Panc1 (cell line): ENCODE measurements around the gene G2E3. TPM values are rescaled to one million over a fixed set of nuclear protein-coding genes. Genes with fewer than 3 reads are reported as not detected.
A peak's percentile ranks its signal among the peaks of the same experiment; 100 is the strongest.

ENCODE experiments used
- ATAC-seq: fragments of 200-7000 bp; cut with Tn5 transposase; 2 replicates; pipeline ENCODE4 v1.9.1; 2020; ENCODE audit warnings: mild to moderate bottlenecking, moderate library complexity
- BruUV-seq: library from RNA; stranded (reverse); fragments of 400-500 nt; replicated peaks from 2 replicates; lab custom pipeline; 2021; lab: Mats Ljungman, UMichigan
- CTCF ChIA-PET: fragments of 300-600 bp; sonication (Branson Sonifier 250); formaldehyde crosslinking; loops from one replicate; lab custom pipeline; 2022; ENCODE audit warnings: antibody characterized with exemption; lab: Charles Lee
- POLR2A ChIA-PET: fragments of 300-600 bp; sonication (Branson Sonifier 250); formaldehyde crosslinking; loops from one replicate; lab custom pipeline; 2022; ENCODE audit warnings: antibody characterized with exemption; lab: Charles Lee
- DNase-seq: peaks from one replicate; pipeline ENCODE4 v3.0.0-alpha.2; 2010; ENCODE audit warnings: low read depth, low spot score
- H3K27ac ChIP-seq: 2 replicates; pipeline ENCODE4 v1.5.1; 2011; ENCODE audit warnings: mild to moderate bottlenecking, low read length, inconsistent platforms
- H3K27me3 ChIP-seq: fragments of 200-500 bp; sonication (Bioruptor generic); 2 replicates; pipeline ENCODE4 v1.6.0; 2014; ENCODE audit warnings: low read length, inconsistent platforms; ENCODE audit not compliant: control insufficient read depth, insufficient read depth
- H3K36me3 ChIP-seq: fragments of 200-500 bp; sonication (Bioruptor generic); 2 replicates; pipeline ENCODE4 v1.5.1; 2014; ENCODE audit warnings: inconsistent platforms, mild to moderate bottlenecking, low read length, moderate library complexity; ENCODE audit not compliant: control insufficient read depth, insufficient read depth
- H3K4me1 ChIP-seq: 2 replicates; pipeline ENCODE4 v1.5.1; 2011; ENCODE audit warnings: inconsistent platforms, mild to moderate bottlenecking, low read length, moderate library complexity; ENCODE audit not compliant: control insufficient read depth, insufficient read depth
- H3K4me3 ChIP-seq, 2 experiments: 2 replicates each; pipeline ENCODE4 v1.5.1; 2011 to 2012; ENCODE audit warnings: low read depth in 2 of 2, low read length in 2 of 2, mild to moderate bottlenecking in 2 of 2, inconsistent platforms in 1 of 2, moderate library complexity in 1 of 2
- H3K9me3 ChIP-seq: fragments of 200-500 bp; sonication (Bioruptor generic); 2 replicates; pipeline ENCODE4 v1.5.1; 2014; ENCODE audit warnings: low read depth, mild to moderate bottlenecking, inconsistent platforms, low read length, moderate library complexity; ENCODE audit not compliant: control insufficient read depth, insufficient read depth
- POLR2AphosphoS5 ChIP-seq: IDR thresholded peaks from 2 replicates; pipeline ENCODE4 v1.6.1; 2012; ENCODE audit warnings: mild to moderate bottlenecking, low read depth, low read length, moderate library complexity
- SIN3A ChIP-seq: IDR thresholded peaks from 2 replicates; pipeline ENCODE4 v1.6.1; 2012; ENCODE audit warnings: low read depth, mild to moderate bottlenecking, low read length, moderate library complexity, borderline replicate concordance; ENCODE audit not compliant: insufficient read depth
- TCF7L2 ChIP-seq: IDR thresholded peaks from 2 replicates; pipeline ENCODE4 v1.6.1; 2011; ENCODE audit warnings: mild to moderate bottlenecking, low read depth, low read length, inconsistent platforms
- in situ Hi-C: cut with HindIII; loops from 2 replicates; pipeline ENCODE4 v1.10.0; 2016; ENCODE audit warnings: low sequenced_read_pairs, low pct_unique_long_range_greater_than_20kb
- intact Hi-C: fragments of 100-400 bp; cut with micrococcal nuclease; formaldehyde crosslinking; loops from one replicate; pipeline ENCODE4 v1.10.0; 2022; ENCODE audit not compliant: unreplicated experiment
- total RNA-seq: library from RNA; stranded (reverse); gene quantifications from one replicate; pipeline ENCODE4 v1.2.1, GENCODE V29; 2021; ENCODE audit not compliant: unreplicated experiment
- TF ChIP-seq, protein P1 (sequence below), 2 experiments: IDR thresholded peaks; 2 replicates each; pipeline ENCODE4 v1.6.1; 2011 to 2012; ENCODE audit warnings: low read depth in 2 of 2, control low read depth in 1 of 2, low read length in 1 of 2, mild to moderate bottlenecking in 1 of 2, moderate library complexity in 1 of 2; ENCODE audit not compliant: insufficient read depth in 1 of 2
- TF ChIP-seq, protein P2 (sequence below): fragments of 450-650 bp; IDR thresholded peaks from 2 replicates; pipeline ENCODE4 v1.5.1; 2017; ENCODE audit warnings: mild to moderate bottlenecking

G2E3 gene
- total RNA-seq, 1 experiment from 2014 or later, result 27.5 TPM

DNA sequence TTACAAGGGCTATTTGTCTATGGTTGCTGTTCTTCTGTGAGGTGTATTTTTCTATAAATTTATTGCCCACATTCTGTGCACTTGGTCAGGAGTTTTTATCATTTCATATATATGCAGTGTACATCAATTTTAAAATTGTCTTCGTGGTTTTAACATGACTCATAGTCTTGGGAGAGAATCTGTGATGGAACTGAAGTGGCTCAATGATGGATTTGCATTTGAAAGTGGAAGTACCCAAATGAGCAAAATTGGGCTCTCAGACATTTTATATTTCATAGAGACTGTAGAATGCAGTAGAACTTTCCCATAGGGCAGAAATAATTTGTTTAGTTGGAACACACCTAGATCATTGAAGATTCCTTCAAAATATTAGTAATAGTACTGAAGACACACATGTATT, 61.2 kb downstream of the G2E3 start:
- H3K4me3 ChIP-seq, result no peak overlapping the region
- DNase-seq, result no peak
- H3K27me3 ChIP-seq, result no peaks in the 10 kb centered on the region
- CTCF ChIA-PET, result no interaction called here
- H3K4me1 ChIP-seq, result peaks cover 3% of the 10 kb centered on the region; the same call in 1 of the 2 replicates
- intact Hi-C loops, result no loop called here
- peaks cover 19% of the 10 kb centered on the region for H3K36me3 ChIP-seq
- no peak overlapping the region for H3K27ac ChIP-seq
- no TSS peak for BruUV-seq
- ATAC-seq, result no peak
- TF ChIP-seq SIN3A, result no peak
- TF ChIP-seq, protein P1, sequence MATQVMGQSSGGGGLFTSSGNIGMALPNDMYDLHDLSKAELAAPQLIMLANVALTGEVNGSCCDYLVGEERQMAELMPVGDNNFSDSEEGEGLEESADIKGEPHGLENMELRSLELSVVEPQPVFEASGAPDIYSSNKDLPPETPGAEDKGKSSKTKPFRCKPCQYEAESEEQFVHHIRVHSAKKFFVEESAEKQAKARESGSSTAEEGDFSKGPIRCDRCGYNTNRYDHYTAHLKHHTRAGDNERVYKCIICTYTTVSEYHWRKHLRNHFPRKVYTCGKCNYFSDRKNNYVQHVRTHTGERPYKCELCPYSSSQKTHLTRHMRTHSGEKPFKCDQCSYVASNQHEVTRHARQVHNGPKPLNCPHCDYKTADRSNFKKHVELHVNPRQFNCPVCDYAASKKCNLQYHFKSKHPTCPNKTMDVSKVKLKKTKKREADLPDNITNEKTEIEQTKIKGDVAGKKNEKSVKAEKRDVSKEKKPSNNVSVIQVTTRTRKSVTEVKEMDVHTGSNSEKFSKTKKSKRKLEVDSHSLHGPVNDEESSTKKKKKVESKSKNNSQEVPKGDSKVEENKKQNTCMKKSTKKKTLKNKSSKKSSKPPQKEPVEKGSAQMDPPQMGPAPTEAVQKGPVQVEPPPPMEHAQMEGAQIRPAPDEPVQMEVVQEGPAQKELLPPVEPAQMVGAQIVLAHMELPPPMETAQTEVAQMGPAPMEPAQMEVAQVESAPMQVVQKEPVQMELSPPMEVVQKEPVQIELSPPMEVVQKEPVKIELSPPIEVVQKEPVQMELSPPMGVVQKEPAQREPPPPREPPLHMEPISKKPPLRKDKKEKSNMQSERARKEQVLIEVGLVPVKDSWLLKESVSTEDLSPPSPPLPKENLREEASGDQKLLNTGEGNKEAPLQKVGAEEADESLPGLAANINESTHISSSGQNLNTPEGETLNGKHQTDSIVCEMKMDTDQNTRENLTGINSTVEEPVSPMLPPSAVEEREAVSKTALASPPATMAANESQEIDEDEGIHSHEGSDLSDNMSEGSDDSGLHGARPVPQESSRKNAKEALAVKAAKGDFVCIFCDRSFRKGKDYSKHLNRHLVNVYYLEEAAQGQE (IDR thresholded peaks at IDR 0.05; ENCODE audit: insufficient read depth in 1 of 2, low read depth in 2 of 2, low read length in 1 of 2), result no peak
- TF ChIP-seq TCF7L2, result no peak
- TF ChIP-seq POLR2AphosphoS5, result no peak
- TF ChIP-seq, protein P2, sequence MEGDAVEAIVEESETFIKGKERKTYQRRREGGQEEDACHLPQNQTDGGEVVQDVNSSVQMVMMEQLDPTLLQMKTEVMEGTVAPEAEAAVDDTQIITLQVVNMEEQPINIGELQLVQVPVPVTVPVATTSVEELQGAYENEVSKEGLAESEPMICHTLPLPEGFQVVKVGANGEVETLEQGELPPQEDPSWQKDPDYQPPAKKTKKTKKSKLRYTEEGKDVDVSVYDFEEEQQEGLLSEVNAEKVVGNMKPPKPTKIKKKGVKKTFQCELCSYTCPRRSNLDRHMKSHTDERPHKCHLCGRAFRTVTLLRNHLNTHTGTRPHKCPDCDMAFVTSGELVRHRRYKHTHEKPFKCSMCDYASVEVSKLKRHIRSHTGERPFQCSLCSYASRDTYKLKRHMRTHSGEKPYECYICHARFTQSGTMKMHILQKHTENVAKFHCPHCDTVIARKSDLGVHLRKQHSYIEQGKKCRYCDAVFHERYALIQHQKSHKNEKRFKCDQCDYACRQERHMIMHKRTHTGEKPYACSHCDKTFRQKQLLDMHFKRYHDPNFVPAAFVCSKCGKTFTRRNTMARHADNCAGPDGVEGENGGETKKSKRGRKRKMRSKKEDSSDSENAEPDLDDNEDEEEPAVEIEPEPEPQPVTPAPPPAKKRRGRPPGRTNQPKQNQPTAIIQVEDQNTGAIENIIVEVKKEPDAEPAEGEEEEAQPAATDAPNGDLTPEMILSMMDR, result no peak
- in situ Hi-C loops, result no loop called here
- POLR2A ChIA-PET, result no interaction called here
- no peaks in the 10 kb centered on the region for H3K9me3 ChIP-seq

DNA sequence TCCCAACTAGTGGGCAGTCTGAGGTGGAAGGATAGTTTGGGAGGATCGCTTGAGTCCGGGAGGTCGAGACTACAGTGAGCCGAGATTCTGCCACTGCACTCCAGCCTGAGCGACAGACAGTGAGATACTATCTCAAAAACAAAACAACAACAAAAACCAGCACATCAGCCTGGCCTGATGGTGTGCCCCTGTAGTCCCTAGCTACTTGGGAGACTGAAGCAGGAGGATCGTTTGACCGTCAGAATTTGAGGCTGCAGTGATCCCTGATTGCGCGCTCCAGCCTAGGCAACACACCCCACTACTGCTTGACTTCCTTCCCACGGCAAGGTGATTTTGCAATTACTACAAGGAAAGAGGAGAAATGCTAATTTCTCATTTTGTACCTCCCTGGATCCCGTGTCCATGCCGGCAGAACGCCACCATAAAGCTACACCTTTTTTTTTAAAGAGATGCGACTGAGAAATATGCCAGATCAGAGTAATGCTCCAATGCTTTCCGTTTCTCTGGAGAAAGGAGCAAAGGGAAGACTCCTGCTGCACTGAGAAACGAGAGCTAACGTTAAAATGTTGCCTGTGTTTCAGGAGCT, 62.5 kb downstream of the G2E3 start:
- Histone ChIP-seq H3K9me3 (no peaks in the 10 kb centered on the region), H3K27ac (peak overlapping the region; percentile 95), H3K4me3 (peak overlapping the region; percentile 97 to 98), H3K4me1 (peaks cover 3% of the 10 kb centered on the region; the same call in 1 of the 2 replicates), H3K27me3 (no peaks in the 10 kb centered on the region), H3K36me3 (peaks cover 11% of the 10 kb centered on the region)
- BruUV-seq, result no TSS peak
- ChIA-PET CTCF (interaction anchor here (0.5 kb wide), 1 partner anchor 481 kb away, joined by 12 read pairs; no protein-coding TSS in a partner anchor), POLR2A (interaction anchor here (0.9 kb wide), 1 partner anchor 18 kb away, joined by 3 read pairs; no protein-coding TSS in a partner anchor)
- DNase-seq, result no peak
- intact Hi-C loops (no loop called here), in situ Hi-C loops (no loop called here)
- TF ChIP-seq SIN3A (no peak), POLR2AphosphoS5 (no peak), TCF7L2 (no peak)
- TF ChIP-seq, protein P2, result no peak
- TF ChIP-seq, protein P1 (IDR thresholded peaks at IDR 0.05; ENCODE audit: insufficient read depth in 1 of 2, low read depth in 2 of 2, low read length in 1 of 2), result no peak
- ATAC-seq, result peak; percentile 73
